Astrocyte (in vitro differentiated cells and primary cell): ENCODE data around the gene RTP1. TPM values are rescaled to one million over a fixed set of nuclear protein-coding genes. Genes with fewer than 3 reads are reported as not detected.
"Not testable (repeated sequence)": the region's sequence is repeated elsewhere in the genome, so short reads cannot be mapped to it uniquely, and the experiment has no call there.

ENCODE experiments used
- DNase-seq: peaks from one replicate; pipeline ENCODE4 v3.0.0-alpha.2; 2010; ENCODE audit warnings: low read depth
- FAIRE-seq: peaks from 2 replicates; lab custom pipeline; 2011; peaks lifted over from hg19 to GRCh38; lab: Jason Lieb, UNC
- H2AFZ ChIP-seq: 2 replicates; pipeline ENCODE4 v1.6.0; 2012; ENCODE audit warnings: low read depth, low read length, inconsistent platforms
- H3K27ac ChIP-seq: 2 replicates; pipeline ENCODE4 v1.5.1; 2011; ENCODE audit warnings: low read depth, low read length, inconsistent platforms
- H3K27me3 ChIP-seq: 2 replicates; pipeline ENCODE4 v1.6.0; 2011; ENCODE audit warnings: low read length, inconsistent platforms; ENCODE audit not compliant: insufficient read depth
- H3K36me3 ChIP-seq: 2 replicates; pipeline ENCODE4 v1.5.1; 2011; ENCODE audit warnings: low read length, inconsistent platforms; ENCODE audit not compliant: insufficient read depth
- H3K4me1 ChIP-seq: 2 replicates; pipeline ENCODE4 v1.5.1; 2011; ENCODE audit warnings: low read length, inconsistent platforms; ENCODE audit not compliant: insufficient read depth
- H3K4me2 ChIP-seq: 2 replicates; pipeline ENCODE4 v1.6.0; 2012; ENCODE audit warnings: low read length, inconsistent platforms
- H3K4me3 ChIP-seq: 2 replicates; pipeline ENCODE4 v1.5.1; 2011; ENCODE audit warnings: low read depth, mild to moderate bottlenecking, low read length, inconsistent platforms; ENCODE audit not compliant: insufficient read depth
- H3K79me2 ChIP-seq: 2 replicates; pipeline ENCODE4 v1.6.0; 2012; ENCODE audit warnings: mild to moderate bottlenecking, low read length, inconsistent platforms; ENCODE audit not compliant: insufficient read depth
- H3K9ac ChIP-seq: 2 replicates; pipeline ENCODE4 v1.6.0; 2012; ENCODE audit warnings: mild to moderate bottlenecking, low read length, inconsistent platforms
- H3K9me3 ChIP-seq: 2 replicates; pipeline ENCODE4 v1.5.1; 2012; ENCODE audit warnings: low read depth, mild to moderate bottlenecking, low read length, inconsistent platforms; ENCODE audit not compliant: insufficient read depth
- H4K20me1 ChIP-seq: 2 replicates; pipeline ENCODE4 v1.6.0; 2012; ENCODE audit warnings: low read length, inconsistent platforms; ENCODE audit not compliant: insufficient read depth
- H3K27ac Mint-ChIP-seq: one replicate; pipeline ENCODE4 v1.8.0; 2021; ENCODE audit warnings: mild to moderate bottlenecking, mixed read lengths; ENCODE audit not compliant: unreplicated experiment
- H3K27me3 Mint-ChIP-seq: one replicate; pipeline ENCODE4 v1.8.0; 2021; ENCODE audit warnings: low read depth, mixed read lengths; ENCODE audit not compliant: unreplicated experiment
- H3K36me3 Mint-ChIP-seq: one replicate; pipeline ENCODE4 v1.8.0; 2021; ENCODE audit warnings: low read depth, mixed read lengths; ENCODE audit not compliant: unreplicated experiment
- H3K4me1 Mint-ChIP-seq: one replicate; pipeline ENCODE4 v1.8.0; 2021; ENCODE audit warnings: low read depth, mixed read lengths; ENCODE audit not compliant: unreplicated experiment
- H3K4me3 Mint-ChIP-seq: one replicate; pipeline ENCODE4 v1.8.0; 2021; ENCODE audit warnings: mild to moderate bottlenecking, moderate library complexity, mixed read lengths; ENCODE audit not compliant: unreplicated experiment
- H3K9me3 Mint-ChIP-seq: one replicate; pipeline ENCODE4 v1.8.0; 2021; ENCODE audit warnings: mild to moderate bottlenecking, mixed read lengths; ENCODE audit not compliant: unreplicated experiment
- CTCF ChIP-seq: IDR thresholded peaks from 2 replicates; pipeline ENCODE4 v1.5.1; 2011; ENCODE audit warnings: low read depth, mild to moderate bottlenecking, inconsistent platforms, low read length, moderate library complexity; ENCODE audit not compliant: insufficient read depth
- EZH2 ChIP-seq: IDR thresholded peaks from 2 replicates; pipeline ENCODE4 v1.6.1; 2012; ENCODE audit warnings: mild to moderate bottlenecking, low read length, inconsistent platforms; ENCODE audit not compliant: insufficient read depth
- total RNA-seq: library from RNA; stranded (reverse); gene quantifications from 2 replicates; pipeline ENCODE4 v1.2.1, GENCODE V29; 2021

The RTP1 gene
- total RNA-seq, 1 donor from 2014 or later = not detected

DNA sequence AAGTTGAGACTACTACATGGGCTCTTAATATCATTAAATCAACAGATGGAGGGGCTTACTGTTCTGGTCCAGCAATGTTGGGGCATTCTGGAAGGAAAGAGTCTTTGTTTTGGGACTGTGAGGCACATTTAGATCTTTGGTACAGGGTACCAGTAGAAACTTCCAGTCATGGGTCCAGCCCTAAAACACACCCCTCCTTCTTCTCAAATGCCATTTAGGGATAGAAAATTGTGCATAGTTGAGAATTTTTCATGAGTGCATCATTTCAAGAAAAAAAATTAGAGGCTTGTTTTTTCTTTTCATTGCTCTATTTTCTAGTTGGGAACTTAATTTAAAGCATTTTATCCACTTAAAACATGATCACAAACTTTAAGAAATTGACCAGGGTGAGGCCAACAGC is 4.1 kb upstream of the RTP1 start:
- Histone ChIP-seq H3K27ac (no peak overlapping the region), H3K79me2 (no peaks in the 10 kb centered on the region), H3K9me3 (no peaks in the 10 kb centered on the region), H3K27me3 (peaks cover 3% of the 10 kb centered on the region), H4K20me1 (no peaks in the 10 kb centered on the region), H3K9ac (no peak overlapping the region), H3K4me3 (no peak overlapping the region), H3K36me3 (no peaks in the 10 kb centered on the region), H3K4me2 (no peak overlapping the region), H3K4me1 (no peaks in the 10 kb centered on the region), H2AFZ (no peak overlapping the region)
- H3K4me3 Mint-ChIP-seq = no peak overlapping the region
- H3K9me3 Mint-ChIP-seq = peaks cover 2% of the 10 kb centered on the region
- FAIRE-seq (no peak), DNase-seq (peak; percentile 39)
- H3K4me1 Mint-ChIP-seq = peaks cover 14% of the 10 kb centered on the region
- H3K27me3 Mint-ChIP-seq = no peaks in the 10 kb centered on the region
- peaks cover 2% of the 10 kb centered on the region for H3K36me3 Mint-ChIP-seq
- H3K27ac Mint-ChIP-seq = no peak overlapping the region
- TF ChIP-seq CTCF (no peak), EZH2 (no peak)

- no peak overlapping the region for H3K4me3 ChIP-seq
- FAIRE-seq (no peak), DNase-seq (no peak)
- Mint-ChIP-seq H3K36me3 (peaks cover 2% of the 10 kb centered on the region), H3K4me3 (no peak overlapping the region), H3K9me3 (no peaks in the 10 kb centered on the region), H3K27me3 (peaks cover 10% of the 10 kb centered on the region), H3K4me1 (peaks cover 5% of the 10 kb centered on the region), H3K27ac (no peak overlapping the region)
- H3K9me3 ChIP-seq = no peaks in the 10 kb centered on the region
- H4K20me1 ChIP-seq = no peaks in the 10 kb centered on the region
- TF ChIP-seq CTCF (no peak), EZH2 (no peak)
- H3K79me2 ChIP-seq = no peaks in the 10 kb centered on the region
- H3K27me3 ChIP-seq = peaks cover 8% of the 10 kb centered on the region
- no peak overlapping the region for H2AFZ ChIP-seq
- H3K4me2 ChIP-seq = no peak overlapping the region
- H3K4me1 ChIP-seq = no peaks in the 10 kb centered on the region
- H3K27ac ChIP-seq = no peak overlapping the region
- no peak overlapping the region for H3K9ac ChIP-seq
- H3K36me3 ChIP-seq = no peaks in the 10 kb centered on the region
These were observed 532 bp upstream of the RTP1 start for GRCh38 chr3:187196573-187197334.

GRCh38 chr3:187198490-187198889 is 1.2 kb downstream of the RTP1 start:
- Mint-ChIP-seq H3K27me3 (peaks cover 23% of the 10 kb centered on the region), H3K36me3 (peaks cover 2% of the 10 kb centered on the region), H3K4me1 (no peaks in the 10 kb centered on the region), H3K4me3 (no peak overlapping the region), H3K9me3 (no peaks in the 10 kb centered on the region), H3K27ac (no peak overlapping the region)
- Histone ChIP-seq H3K4me2 (no peak overlapping the region), H3K4me1 (no peaks in the 10 kb centered on the region), H3K9ac (no peak overlapping the region), H3K9me3 (no peaks in the 10 kb centered on the region), H2AFZ (no peak overlapping the region), H3K4me3 (no peak overlapping the region), H3K36me3 (no peaks in the 10 kb centered on the region), H3K27me3 (peaks cover 13% of the 10 kb centered on the region), H4K20me1 (no peaks in the 10 kb centered on the region), H3K27ac (no peak overlapping the region), H3K79me2 (no peaks in the 10 kb centered on the region)
- DNase-seq = no peak
- no peak for FAIRE-seq
- TF ChIP-seq EZH2 (no peak), CTCF (no peak)

DNA sequence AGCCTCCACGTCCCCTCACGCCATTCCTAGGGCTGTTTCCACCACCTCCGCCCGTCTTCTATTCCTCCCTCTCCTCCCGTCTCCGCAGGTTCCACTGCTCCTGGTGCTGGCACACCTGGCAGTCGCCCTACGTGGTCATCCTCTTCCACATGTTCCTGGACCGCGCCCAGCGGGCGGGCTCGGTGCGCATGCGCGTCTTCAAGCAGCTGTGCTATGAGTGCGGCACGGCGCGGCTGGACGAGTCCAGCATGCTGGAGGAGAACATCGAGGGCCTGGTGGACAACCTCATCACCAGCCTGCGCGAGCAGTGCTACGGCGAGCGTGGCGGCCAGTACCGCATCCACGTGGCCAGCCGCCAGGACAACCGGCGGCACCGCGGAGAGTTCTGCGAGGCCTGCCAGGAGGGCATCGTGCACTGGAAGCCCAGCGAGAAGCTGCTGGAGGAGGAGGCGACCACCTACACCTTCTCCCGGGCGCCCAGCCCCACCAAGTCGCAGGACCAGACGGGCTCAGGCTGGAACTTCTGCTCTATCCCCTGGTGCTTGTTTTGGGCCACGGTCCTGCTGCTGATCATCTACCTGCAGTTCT is 2.3 kb downstream of the RTP1 start:
- H3K27ac Mint-ChIP-seq, H4K20me1 ChIP-seq, H3K4me3 Mint-ChIP-seq, H3K9me3 ChIP-seq, H3K36me3 ChIP-seq, H3K9ac ChIP-seq, H3K79me2 ChIP-seq, H3K4me3 ChIP-seq, H3K4me1 ChIP-seq, H3K9me3 Mint-ChIP-seq, H3K4me2 ChIP-seq, DNase-seq, H3K36me3 Mint-ChIP-seq, H3K27ac ChIP-seq, H3K4me1 Mint-ChIP-seq, H2AFZ ChIP-seq, FAIRE-seq: not testable (repeated sequence)
- H3K27me3 Mint-ChIP-seq = peaks cover 28% of the 10 kb centered on the region
- peaks cover 13% of the 10 kb centered on the region for H3K27me3 ChIP-seq
